Common myeloid progenitor, CD34-positive (primary cell): Measurements from ENCODE around the gene ZBTB25.

Experiments used
- CTCF ChIA-PET: fragments of 350-600 bp; sonication (Branson Sonifier 250); formaldehyde crosslinking; loops from one replicate; lab custom pipeline; 2021; ENCODE audit warnings: antibody characterized with exemption; lab: Charles Lee
- POLR2A ChIA-PET: fragments of 350-600 bp; sonication (Branson Sonifier 250); formaldehyde crosslinking; loops from one replicate; lab custom pipeline; 2021; ENCODE audit warnings: antibody characterized with exemption; lab: Charles Lee
- DNase-seq, 3 donors: peaks; one replicate each; pipeline versions ENCODE4 v3.0.0 to v3.0.0-alpha.2; 2013
- H3K27ac ChIP-seq, 2 experiments: 1 replicate in 1 of 2; 2 replicates in 1 of 2; pipeline ENCODE4 v1.7.0; 2013; ENCODE audit warnings: inconsistent platforms in 2 of 2, low read length in 2 of 2, mild to moderate bottlenecking in 2 of 2, low read depth in 1 of 2, moderate library complexity in 1 of 2; ENCODE audit not compliant: severe bottlenecking in 2 of 2, insufficient read depth in 1 of 2, poor library complexity in 1 of 2
- H3K27me3 ChIP-seq, 5 experiments: replicated peaks in 2 of 5; 1 replicate in 3 of 5; 2 replicates in 2 of 5; pipeline versions ENCODE4 v1.6.1 to v1.7.0; 2013; ENCODE audit warnings: low read length in 4 of 5, mild to moderate bottlenecking in 2 of 5, moderate library complexity in 2 of 5, inconsistent platforms in 1 of 5; ENCODE audit not compliant: insufficient read depth in 5 of 5, control insufficient read depth in 4 of 5
- H3K36me3 ChIP-seq, 4 experiments: 1 replicate in 2 of 4; 2 replicates in 2 of 4; pipeline versions ENCODE4 v1.6.1 to v1.7.0; 2013; ENCODE audit warnings: low read length in 3 of 4, control low read depth in 1 of 4, mild to moderate bottlenecking in 1 of 4; ENCODE audit not compliant: control insufficient read depth in 4 of 4, insufficient read depth in 4 of 4
- H3K4me1 ChIP-seq, 4 experiments: 1 replicate in 3 of 4; 2 replicates in 1 of 4; pipeline versions ENCODE4 v1.6.1 to v1.7.1; 2013; ENCODE audit warnings: low read length in 3 of 4, mild to moderate bottlenecking in 3 of 4, control low read depth in 1 of 4, inconsistent platforms in 1 of 4, moderate library complexity in 1 of 4; ENCODE audit not compliant: control insufficient read depth in 4 of 4, insufficient read depth in 4 of 4; ENCODE audit errors: control extremely low read depth in 1 of 4
- H3K4me3 ChIP-seq, 7 experiments: 1 replicate in 4 of 7; 2 replicates in 3 of 7; pipeline versions ENCODE4 v1.5.1 to v1.7.0; 2013; ENCODE audit warnings: mild to moderate bottlenecking in 7 of 7, low read length in 6 of 7, moderate library complexity in 6 of 7, inconsistent platforms in 2 of 7, low read depth in 2 of 7, control low read depth in 1 of 7; ENCODE audit not compliant: insufficient read depth in 4 of 7, control insufficient read depth in 1 of 7; ENCODE audit errors: extremely low read depth in 1 of 7
- H3K9me3 ChIP-seq, 5 experiments: 1 replicate in 4 of 5; 2 replicates in 1 of 5; pipeline versions ENCODE4 v1.6.1 to v1.7.1; 2013; ENCODE audit warnings: low read length in 4 of 5, mild to moderate bottlenecking in 2 of 5, inconsistent platforms in 1 of 5, low read depth in 1 of 5, moderate library complexity in 1 of 5; ENCODE audit not compliant: control insufficient read depth in 4 of 5, insufficient read depth in 2 of 5; ENCODE audit errors: control extremely low read depth in 1 of 5
- WGBS: methylation state at CpG from one replicate; pipeline ENCODE4 v1.1.5; 2013; ENCODE audit not compliant: insufficient coverage; 5-methylcytosine and 5-hydroxymethylcytosine counted together

Gene ZBTB25

DNA sequence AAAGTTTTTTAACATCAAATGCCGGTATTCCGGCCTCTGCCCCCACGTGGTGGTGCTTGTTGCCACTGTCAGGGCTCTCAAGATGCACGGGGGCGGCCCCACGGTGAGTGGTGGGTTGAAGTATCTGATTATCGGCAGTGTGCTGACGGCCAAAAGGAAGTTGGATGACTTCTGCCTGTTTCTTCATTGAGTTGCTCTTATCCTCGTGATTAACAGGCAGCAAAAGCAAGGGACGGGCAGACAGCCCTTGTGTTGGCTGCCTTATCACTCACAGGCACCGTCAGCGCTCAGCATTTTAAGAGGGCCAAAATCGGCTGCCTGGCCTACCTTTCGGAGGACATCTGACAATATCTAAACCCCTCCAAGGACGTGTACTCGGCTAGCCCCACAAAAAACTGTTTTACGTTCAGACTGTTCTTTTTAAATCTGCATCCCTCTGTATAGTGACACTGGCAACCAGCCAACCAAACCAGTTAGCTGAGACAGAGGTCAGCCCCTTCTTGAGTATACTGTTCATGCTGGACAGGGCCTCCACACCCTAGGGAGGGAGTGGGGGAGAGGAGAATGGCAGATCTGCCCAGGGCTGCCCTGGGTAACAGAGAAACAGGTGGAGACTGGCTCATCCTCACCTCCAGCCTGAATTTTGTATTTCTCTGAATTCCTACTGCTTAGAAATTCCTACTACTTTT is 61.2 kb downstream of the ZBTB25 start:
- ChIA-PET CTCF (interaction anchor here (2.0 to 2.1 kb wide), 2 partner anchors 9 to 12 kb away, joined by 8 to 11 read pairs; no protein-coding TSS in a partner anchor), POLR2A (no interaction called here)
- no peaks in the 10 kb centered on the region for H3K27me3 ChIP-seq
- DNase-seq: no peak
- no peaks in the 10 kb centered on the region for H3K9me3 ChIP-seq
- no peak overlapping the region for H3K4me3 ChIP-seq
- WGBS: 97% methylated on average over 16 of the region's 17 CpGs
- peaks cover 0 to 7% (median 0%) of the 10 kb centered on the region in 4 experiments for H3K4me1 ChIP-seq
- peaks cover 16 to 78% (median 53%) of the 10 kb centered on the region in 4 experiments for H3K36me3 ChIP-seq
- no peak overlapping the region for H3K27ac ChIP-seq

DNA sequence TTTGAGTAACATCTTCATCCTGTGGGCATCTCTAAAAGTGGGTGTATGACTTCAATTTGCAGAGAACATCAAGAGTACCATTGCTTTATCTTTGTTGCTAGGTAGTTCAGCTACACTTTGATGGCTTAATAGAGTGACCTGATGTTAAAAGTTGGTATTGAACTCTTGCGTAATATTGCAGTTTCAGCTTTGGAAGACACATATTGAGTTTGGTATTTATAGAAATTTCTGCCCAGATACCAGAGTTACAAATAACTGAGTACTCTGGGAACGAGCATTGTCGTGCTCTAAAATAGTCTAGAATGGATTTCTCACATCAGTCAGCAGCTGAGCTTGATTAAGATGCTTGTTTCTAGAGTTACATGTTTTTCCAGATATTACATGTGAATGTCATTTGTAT is 63.1 kb downstream of the ZBTB25 start:
- 100% methylated on average over 3 of the region's 3 CpGs for WGBS
- ChIA-PET POLR2A (no interaction called here), CTCF (interaction anchor here (0.9 to 1.8 kb wide), 3 partner anchors 9 to 12 kb away, joined by 3 to 7 read pairs (median 6); no protein-coding TSS in a partner anchor)
- DNase-seq: no peak
- Histone ChIP-seq H3K4me1 (peaks cover 0 to 6% (median 0%) of the 10 kb centered on the region in 4 experiments), H3K27me3 (no peaks in the 10 kb centered on the region), H3K9me3 (no peaks in the 10 kb centered on the region), H3K36me3 (peaks cover 29 to 89% (median 60%) of the 10 kb centered on the region in 4 experiments), H3K27ac (no peak overlapping the region), H3K4me3 (no peak overlapping the region)

DNA sequence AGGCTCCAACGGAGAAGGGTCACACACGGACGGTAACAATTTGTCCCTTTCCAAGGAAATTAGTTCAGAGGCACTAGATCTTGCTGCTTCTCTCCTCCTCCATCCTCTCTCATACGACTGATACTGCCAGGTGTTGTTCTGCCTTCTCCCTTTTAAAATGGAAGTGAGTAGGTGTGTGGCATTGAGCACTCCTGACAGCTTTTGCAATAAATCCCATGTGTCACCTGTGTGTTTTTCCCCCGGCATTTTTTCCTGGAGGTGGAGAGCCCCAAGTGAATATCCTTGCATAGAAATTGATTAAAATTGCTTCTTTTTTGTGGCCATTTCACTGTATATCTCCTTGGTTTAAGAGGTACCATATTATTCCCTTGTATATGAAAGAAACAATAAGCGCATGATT is 64.5 kb downstream of the ZBTB25 start:
- WGBS: 95% methylated on average over 4 of the region's 6 CpGs
- Histone ChIP-seq H3K27me3 (no peaks in the 10 kb centered on the region), H3K27ac (no peak overlapping the region), H3K4me3 (no peak overlapping the region), H3K9me3 (no peaks in the 10 kb centered on the region), H3K36me3 (peaks cover 30 to 85% (median 56%) of the 10 kb centered on the region in 4 experiments), H3K4me1 (no peaks in the 10 kb centered on the region)
- ChIA-PET POLR2A (no interaction called here), CTCF (interaction anchor here (1.2 kb wide), 1 partner anchor 37 kb away, joined by 3 read pairs; no protein-coding TSS in a partner anchor)
- no peak for DNase-seq

DNA sequence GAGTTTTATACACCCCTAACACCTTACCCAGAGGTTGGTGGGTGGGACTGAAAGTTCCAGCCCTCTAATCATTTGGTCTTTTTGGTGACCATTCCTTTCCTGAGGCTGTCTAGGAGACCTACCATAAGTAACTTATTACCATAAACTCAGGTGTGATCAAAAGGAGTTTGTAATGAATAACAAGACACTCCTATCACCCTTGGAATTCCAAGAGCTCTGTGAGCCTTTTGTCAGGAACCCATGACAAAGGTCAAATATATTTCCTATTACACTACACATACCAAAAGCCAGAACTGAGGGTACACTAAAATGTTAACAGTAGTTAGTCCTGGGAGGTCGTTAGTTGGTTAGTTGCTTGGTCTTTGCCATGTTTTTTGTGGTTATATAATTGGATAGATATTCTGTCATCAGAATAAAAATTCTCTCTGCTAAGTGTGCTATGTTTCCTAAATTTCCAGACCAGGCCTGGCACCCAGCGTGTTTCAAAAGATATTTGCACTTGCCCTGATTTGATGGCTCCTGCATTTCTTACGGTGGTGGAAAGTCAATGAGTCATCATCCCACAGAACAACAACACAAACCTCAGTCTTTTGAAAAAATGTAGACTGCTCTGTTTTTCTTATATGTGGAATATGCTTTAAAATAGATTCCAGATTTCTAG is 65.3 kb downstream of the ZBTB25 start:
- POLR2A ChIA-PET: no interaction called here
- Histone ChIP-seq H3K36me3 (peaks cover 27 to 81% (median 57%) of the 10 kb centered on the region in 4 experiments), H3K4me1 (no peaks in the 10 kb centered on the region), H3K4me3 (no peak overlapping the region), H3K9me3 (no peaks in the 10 kb centered on the region), H3K27ac (no peak overlapping the region), H3K27me3 (no peaks in the 10 kb centered on the region)
- 80% methylated on average over 1 of the region's 3 CpGs for WGBS
- no peak for DNase-seq
- CTCF ChIA-PET: interaction anchor here (0.6 to 1.8 kb wide), 2 partner anchors 9 to 62 kb away, joined by 3 to 4 read pairs; no protein-coding TSS in a partner anchor

DNA sequence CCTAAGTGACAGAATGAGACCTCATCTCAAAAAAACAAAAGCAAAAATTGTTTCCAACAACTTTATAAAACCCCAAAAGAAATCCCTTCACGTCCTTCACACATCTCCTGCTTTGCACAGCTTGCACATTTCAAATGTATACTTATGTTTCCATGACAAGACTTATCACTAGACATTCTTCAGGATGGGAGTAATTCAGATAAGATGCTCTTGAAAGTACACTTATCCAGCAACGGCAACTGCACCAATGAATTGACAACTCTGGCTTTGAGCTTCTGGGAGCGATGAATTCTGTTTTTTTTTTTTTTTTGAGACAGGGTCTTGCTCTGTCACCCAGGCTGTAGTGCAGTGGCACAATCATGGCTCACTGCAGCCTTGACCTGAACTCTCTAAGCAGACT is 69.1 kb downstream of the ZBTB25 start:
- H3K4me3 ChIP-seq: no peak overlapping the region
- 88% methylated on average over 2 of the region's 3 CpGs for WGBS
- no peaks in the 10 kb centered on the region for H3K27me3 ChIP-seq
- no peaks in the 10 kb centered on the region for H3K4me1 ChIP-seq
- H3K27ac ChIP-seq: no peak overlapping the region
- peaks cover 20 to 75% (median 45%) of the 10 kb centered on the region in 4 experiments for H3K36me3 ChIP-seq
- no peaks in the 10 kb centered on the region for H3K9me3 ChIP-seq
- no peak for DNase-seq
- CTCF ChIA-PET: interaction anchor here (0.9 to 5.1 kb wide), 4 partner anchors 9 to 44 kb away, joined by 4 to 53 read pairs (median 6); no protein-coding TSS in a partner anchor
- POLR2A ChIA-PET: interaction anchor here (0.8 kb wide), 1 partner anchor 82 kb away, joined by 3 read pairs; no protein-coding TSS in a partner anchor

DNA sequence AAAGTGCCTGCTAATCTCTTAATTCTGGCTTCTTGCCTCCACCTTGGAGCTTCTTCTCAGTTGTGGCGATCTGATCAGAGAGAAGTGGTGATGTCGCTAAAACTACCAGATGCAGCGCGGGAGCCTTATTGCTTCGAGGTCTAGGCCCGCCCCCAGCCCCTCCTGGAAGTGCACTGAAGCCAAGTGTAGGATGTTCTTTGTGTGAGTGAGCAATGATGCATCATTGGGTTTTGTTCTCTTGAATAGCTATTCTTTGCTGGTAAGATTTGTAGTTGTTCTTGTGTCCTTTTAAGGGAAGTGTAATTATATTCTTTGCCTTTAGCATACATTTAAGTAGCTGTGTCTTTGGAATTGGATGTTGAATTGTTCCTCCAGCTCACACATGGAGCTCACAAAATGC is 79.7 kb downstream of the ZBTB25 start:
- no peak for DNase-seq
- Histone ChIP-seq H3K27ac (no peak overlapping the region), H3K27me3 (no peaks in the 10 kb centered on the region), H3K4me3 (no peak overlapping the region), H3K4me1 (no peaks in the 10 kb centered on the region), H3K36me3 (peaks cover 23 to 87% (median 59%) of the 10 kb centered on the region in 4 experiments), H3K9me3 (no peaks in the 10 kb centered on the region)
- 94% methylated on average over 2 of the region's 6 CpGs for WGBS
- POLR2A ChIA-PET: interaction anchor here (1.3 kb wide), 1 partner anchor 57 kb away, joined by 3 read pairs; no protein-coding TSS in a partner anchor
- CTCF ChIA-PET: interaction anchor here (1.0 to 8.9 kb wide), 4 partner anchors 8 to 67 kb away, joined by 3 to 53 read pairs (median 5); no protein-coding TSS in a partner anchor
